HepG2 (cell line): ENCODE measurements around the gene SAPCD1. TPM values are rescaled to one million over a fixed set of nuclear protein-coding genes. Genes with fewer than 3 reads are reported as not detected.
A peak's percentile ranks its signal among the peaks of the same experiment; 100 is the strongest.

Experiments
- ATAC-seq: fragments of 200-7000 bp; cut with Tn5 transposase; 3 replicates; pipeline ENCODE4 v1.9.1; 2020; ENCODE audit warnings: mild to moderate bottlenecking, moderate library complexity
- BruUV-seq: library from RNA; stranded (reverse); fragments of 400-500 nt; replicated peaks from 2 replicates; lab custom pipeline; 2021; lab: Mats Ljungman, UMichigan
- CTCF ChIA-PET: fragments of 300-600 bp; formaldehyde crosslinking; extraction: SDS; loops from one replicate; lab custom pipeline; 2021; ENCODE audit warnings: low total read pairs, inconsistent platforms, low intra/inter-chr PET ratio; lab: Yijun Ruan, JAX
- POLR2A ChIA-PET: fragments of 350-600 bp; sonication (Branson Sonifier 250); formaldehyde crosslinking; loops from one replicate; lab custom pipeline; 2020; ENCODE audit warnings: antibody characterized with exemption, inconsistent platforms; lab: Yijun Ruan, JAX
- DNase-seq: peaks from one replicate; pipeline ENCODE4 v3.0.0-alpha.2; 2015; ENCODE audit warnings: low spot score
- FAIRE-seq: peaks from 3 replicates; lab custom pipeline; 2011; peaks lifted over from hg19 to GRCh38; lab: Jason Lieb, UNC
- H2AFZ ChIP-seq: one replicate; pipeline ENCODE4 v1.6.1; 2011; ENCODE audit warnings: low read length, inconsistent platforms
- H3K27ac ChIP-seq: fragments of 300-600 bp; 3 replicates; pipeline ENCODE4 v1.8.0; 2011; ENCODE audit warnings: mixed run types, mild to moderate bottlenecking, mixed read lengths, low read length, inconsistent platforms; ENCODE audit not compliant: insufficient read depth; ENCODE audit errors: extremely low read length
- H3K27me3 ChIP-seq, 2 experiments: fragments of 200-600 bp in 1 of 2; 2 replicates in 1 of 2; 3 replicates in 1 of 2; pipeline versions ENCODE4 v1.6.0 to v1.8.0; 2011; ENCODE audit warnings: low read length in 2 of 2, mild to moderate bottlenecking in 2 of 2, moderate library complexity in 2 of 2, inconsistent platforms in 1 of 2; ENCODE audit not compliant: insufficient read depth in 2 of 2, control insufficient read depth in 1 of 2
- H3K36me3 ChIP-seq, 2 experiments: fragments of 200-600 bp in 1 of 2; replicated peaks in 1 of 2; 2 replicates in 1 of 2; 3 replicates in 1 of 2; pipeline versions ENCODE4 v1.5.1 to v1.8.0; 2011; ENCODE audit warnings: low read length in 2 of 2, inconsistent platforms in 1 of 2; ENCODE audit not compliant: insufficient read depth in 2 of 2, control insufficient read depth in 1 of 2
- H3K4me1 ChIP-seq: 2 replicates; pipeline ENCODE4 v1.5.1; 2012; ENCODE audit warnings: low read length, inconsistent platforms; ENCODE audit not compliant: insufficient read depth
- H3K4me2 ChIP-seq: 2 replicates; pipeline ENCODE4 v1.6.0; 2011; ENCODE audit warnings: low read depth, low read length, inconsistent platforms
- H3K4me3 ChIP-seq, 3 experiments: fragments of 200-600 bp in 1 of 3; sonication (generic), shearing (Covaris generic) in 1 of 3; replicated peaks in 1 of 3; 2 replicates each; pipeline ENCODE4 v1.5.1; 2011 to 2016; ENCODE audit warnings: low read length in 3 of 3, inconsistent platforms in 2 of 3, low read depth in 2 of 3, mild to moderate bottlenecking in 2 of 3, control low read depth in 1 of 3, mixed read lengths in 1 of 3; ENCODE audit not compliant: insufficient read depth in 1 of 3
- H3K79me2 ChIP-seq: one replicate; pipeline ENCODE4 v1.6.1; 2011; ENCODE audit warnings: low read length, inconsistent platforms; ENCODE audit not compliant: insufficient read depth
- H3K9ac ChIP-seq: 2 replicates; pipeline ENCODE4 v1.6.0; 2011; ENCODE audit warnings: mild to moderate bottlenecking, low read depth, low read length, inconsistent platforms; ENCODE audit not compliant: insufficient read depth
- H3K9me3 ChIP-seq: 2 replicates; pipeline ENCODE4 v1.5.1; 2012; ENCODE audit warnings: mild to moderate bottlenecking, low read length
- H4K20me1 ChIP-seq: 2 replicates; pipeline ENCODE4 v1.6.0; 2011; ENCODE audit warnings: inconsistent platforms, mild to moderate bottlenecking, low read length, moderate library complexity; ENCODE audit not compliant: insufficient read depth
- CBX5 ChIP-seq: sonication (generic); formaldehyde crosslinking; IDR thresholded peaks from 2 replicates; pipeline ENCODE4 v1.4.0; 2020; ENCODE audit warnings: missing genetic modification reagents, borderline replicate concordance
- DMAP1 ChIP-seq: IDR thresholded peaks from 2 replicates; pipeline ENCODE4 v1.6.1; 2016
- EHMT2 ChIP-seq: fragments of 200-600 bp; sonication (generic); IDR thresholded peaks from 2 replicates; pipeline ENCODE4 v1.7.0; 2017; ENCODE audit warnings: antibody characterized with exemption, low read depth, low read length, borderline replicate concordance
- HNRNPLL ChIP-seq: fragments of 200-400 bp; formaldehyde crosslinking; IDR thresholded peaks from 2 replicates; pipeline ENCODE4 v1.6.1; 2017; ENCODE audit warnings: mild to moderate bottlenecking, low read depth, low read length; ENCODE audit not compliant: poor library complexity, severe bottlenecking
- KMT2A ChIP-seq: sonication (generic); formaldehyde crosslinking; IDR thresholded peaks from 2 replicates; pipeline ENCODE4 v1.4.0; 2020; ENCODE audit warnings: missing genetic modification reagents
- LCORL ChIP-seq, 2 experiments: fragments of 450-650 bp in 1 of 2; sonication (generic) in 1 of 2; formaldehyde crosslinking in 1 of 2; IDR thresholded peaks; 2 replicates each; pipeline versions ENCODE4 v1.5.0 to v1.6.1; 2017 to 2020; ENCODE audit warnings: antibody characterized with exemption in 1 of 2, missing genetic modification reagents in 1 of 2
- MYC ChIP-seq: sonication (generic); formaldehyde crosslinking; IDR thresholded peaks from 2 replicates; pipeline ENCODE4 v1.9.0; 2021; ENCODE audit warnings: missing genetic modification reagents, borderline replicate concordance
- RXRA ChIP-seq: sonication (generic); formaldehyde crosslinking; IDR thresholded peaks from 2 replicates; pipeline ENCODE4 v1.5.1; 2020; ENCODE audit warnings: missing genetic modification reagents
- TFAP4 ChIP-seq: sonication (generic); IDR thresholded peaks from 2 replicates; pipeline ENCODE4 v1.6.1; 2016; ENCODE audit warnings: low read depth, borderline replicate concordance
- ZFAT ChIP-seq: sonication (generic); formaldehyde crosslinking; conservative IDR thresholded peaks from 2 replicates; pipeline ENCODE4 v1.8.1; 2023; ENCODE audit warnings: missing genetic modification reagents, inconsistent platforms
- ZFP1 ChIP-seq: IDR thresholded peaks from 2 replicates; pipeline ENCODE4 v1.6.1; 2016
- ZMYM3 ChIP-seq: sonication (generic); formaldehyde crosslinking; IDR thresholded peaks from 2 replicates; pipeline ENCODE4 v1.5.1; 2020; ENCODE audit warnings: mild to moderate bottlenecking, missing genetic modification reagents
- ZNF567 ChIP-seq: sonication (generic); formaldehyde crosslinking; IDR thresholded peaks from 2 replicates; pipeline ENCODE4 v1.8.1; 2023; ENCODE audit warnings: mild to moderate bottlenecking, missing genetic modification reagents, borderline replicate concordance
- ZNF574 ChIP-seq: sonication (generic); formaldehyde crosslinking; IDR thresholded peaks from 2 replicates; pipeline ENCODE4 v1.4.0; 2020; ENCODE audit warnings: missing genetic modification reagents
- ZNF597 ChIP-seq: sonication (generic); formaldehyde crosslinking; IDR thresholded peaks from 2 replicates; pipeline ENCODE4 v1.5.0; 2020; ENCODE audit warnings: missing genetic modification reagents
- WGBS: methylation state at CpG from one replicate; pipeline ENCODE4 v1.1.6; 2017; ENCODE audit warnings: low lambda C conversion rate; 5-methylcytosine and 5-hydroxymethylcytosine counted together
- in situ Hi-C: cut with HindIII; loops from 2 replicates; pipeline ENCODE4 v1.10.0; 2017; ENCODE audit warnings: low pct_unique_long_range_greater_than_20kb; ENCODE audit not compliant: extremely low pct_ligation_motif_present
- intact Hi-C: fragments of 100-400 bp; cut with micrococcal nuclease; formaldehyde crosslinking; loops from one replicate; pipeline ENCODE4 v1.10.0; 2022; ENCODE audit not compliant: unreplicated experiment
- polyA plus RNA-seq, 8 experiments: library from polyadenylated mRNA; depleted of rRNA in 3 of 8; stranded (reverse) in 7 of 8; unstranded in 1 of 8; fragments of >200 nt; fragmentation: Illumina TruSeq in 4 of 8; extraction: Trizol in 4 of 8; gene quantifications; 2 replicates each; pipeline versions ENCODE4 v1.2.1 to v1.2.3, GENCODE V29; 2011 to 2016; ENCODE audit warnings: low read depth in 4 of 8, missing spikeins in 1 of 8, mixed read lengths in 1 of 8; ENCODE audit not compliant: insufficient read depth in 1 of 8
- total RNA-seq, 5 experiments: library from RNA; depleted of rRNA; stranded (reverse); fragments of >200 nt; fragmentation: Illumina TruSeq; extraction: Trizol; gene quantifications; 2 replicates each; pipeline ENCODE4 v1.2.3, GENCODE V29; 2016; ENCODE audit warnings: low read depth in 1 of 5

Gene SAPCD1
- total and polyA plus RNA-seq, 2 of the 13 experiments (the other 11 are each of a cell fraction or from before 2014, with no cell fraction given) = 2.5 to 3.9 TPM

GRCh38 chr6:31715022-31715958, 47.2 kb upstream of the SAPCD1 start, which contains the start of gene LY6G6D (continued):
- TF ChIP-seq ZNF597 (CRISPR knock-in tag) (no peak), HNRNPLL (peak; percentile 23), ZNF574 (CRISPR knock-in tag) (no peak)

GRCh38 chr6:31717499-31718222, 44.8 kb upstream of the SAPCD1 start:
- Histone ChIP-seq H3K4me3 (no peak overlapping the region), H4K20me1 (no peaks in the 10 kb centered on the region), H3K27me3 (peaks cover 6 to 47% of the 10 kb centered on the region in 2 experiments; a peak in 4 of 5 replicates), H3K27ac (no peak overlapping the region), H2AFZ (no peak overlapping the region), H3K4me2 (peak overlapping the region; percentile 52), H3K36me3 (no peaks in the 10 kb centered on the region), H3K4me1 (peaks cover 25% of the 10 kb centered on the region), H3K9me3 (no peaks in the 10 kb centered on the region), H3K9ac (no peak overlapping the region), H3K79me2 (no peaks in the 10 kb centered on the region)
- POLR2A ChIA-PET = interaction anchor here (0.8 to 1.6 kb wide), 5 partner anchors 12 to 110 kb away, joined by 3 to 7 read pairs (median 3); partner anchors contain the start of genes ABHD16A, DDAH2, HSPA1B and VWA7
- ATAC-seq (peak; percentile 93), DNase-seq (peak; percentile 74), FAIRE-seq (peak; percentile 81)
- CTCF ChIA-PET = interaction anchor here (0.9 kb wide), 1 partner anchor 52 kb away, joined by 3 read pairs; no protein-coding TSS in a partner anchor
- intact Hi-C loops (loop anchor here (5.0 kb wide), 1 partner anchor 35 kb away; the partner anchor contains the start of gene LY6G5C), in situ Hi-C loops (no loop called here)
- WGBS = 23% methylated on average over 10 of the region's 10 CpGs
- no TSS peak for BruUV-seq
- no peak for TF ChIP-seq LCORL (IDR thresholded peaks at IDR 0.05)
- TF ChIP-seq LCORL (CRISPR knock-in tag; IDR thresholded peaks at IDR 0.05) = peak; percentile 64
- no peak for TF ChIP-seq ZNF567 (CRISPR knock-in tag)
- TF ChIP-seq EHMT2 = no peak
- TF ChIP-seq TFAP4 = 0 out of 2 replicates have a peak, but pooled peaks have one; percentile 16
- peak; percentile 47; the same call in 1 of the 2 replicates for TF ChIP-seq RXRA (CRISPR knock-in tag)
- peak; percentile 66; the same call in 1 of the 2 replicates for TF ChIP-seq MYC (CRISPR knock-in tag)
- 0 out of 2 replicates have a peak, but pooled peaks have one; percentile 37 for TF ChIP-seq ZFP1 (CRISPR knock-in tag)
- TF ChIP-seq ZMYM3 (CRISPR knock-in tag) = peak; percentile 29; the same call in 1 of the 2 replicates
- TF ChIP-seq KMT2A (CRISPR knock-in tag) = 0 out of 2 replicates have a peak, but pooled peaks have one; percentile 27
- 0 out of 2 replicates have a peak, but pooled peaks have one; percentile 47 for TF ChIP-seq DMAP1 (CRISPR knock-in tag)
- no peak for TF ChIP-seq ZFAT
- peak; percentile 74; the same call in 1 of the 2 replicates for TF ChIP-seq CBX5
